ENCODE results near the gene TMEM117.

Gene TMEM117

DNA sequence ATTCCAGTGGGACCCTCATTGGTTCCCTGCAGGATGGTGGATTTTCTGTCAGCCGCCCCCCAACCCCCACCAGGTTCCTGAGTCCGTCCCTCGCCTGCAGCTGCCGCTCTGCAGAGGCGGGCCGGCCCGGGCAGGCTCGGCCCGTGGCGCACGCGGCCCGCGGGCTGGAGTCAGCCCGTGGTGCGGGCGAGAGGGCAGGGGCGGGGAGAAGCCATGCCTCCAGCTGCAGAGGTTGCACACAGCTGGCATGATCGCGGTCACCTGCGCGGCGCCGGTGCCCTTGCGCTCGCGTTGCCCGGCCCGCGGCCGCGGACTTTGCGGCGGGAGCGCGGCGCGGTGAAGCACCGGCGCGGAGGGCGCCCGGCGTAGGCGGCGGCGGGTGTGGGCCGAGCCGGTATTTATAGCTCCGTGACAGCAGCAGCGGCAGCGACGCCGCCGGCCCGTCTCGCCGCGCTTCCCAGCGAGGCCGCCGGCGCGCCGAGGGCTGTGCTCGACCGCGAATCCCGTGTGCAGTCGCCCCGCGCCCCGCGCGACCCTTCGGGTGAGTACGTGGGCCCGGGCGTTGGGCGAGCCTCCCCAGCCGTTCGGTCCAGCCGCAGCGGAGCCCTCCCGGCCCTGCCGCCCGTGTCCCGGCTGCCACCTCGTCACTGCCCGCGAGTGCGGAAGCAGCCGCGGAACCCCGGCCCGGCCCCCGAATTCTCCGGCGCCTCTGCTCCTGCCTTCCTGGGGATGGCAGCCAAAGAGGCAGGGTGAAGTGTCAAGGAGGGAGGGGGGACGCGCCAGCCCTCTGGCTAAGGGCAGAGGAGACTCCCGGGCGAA is at the start of gene TMEM117:
Gene TMEM117, plus strand, starts transcription at position 426 of the 819 bp plus-strand sequence.
- peak in 51 of 56 donors; percentile 3 to 79 (median 47) for DNase-seq

DNA sequence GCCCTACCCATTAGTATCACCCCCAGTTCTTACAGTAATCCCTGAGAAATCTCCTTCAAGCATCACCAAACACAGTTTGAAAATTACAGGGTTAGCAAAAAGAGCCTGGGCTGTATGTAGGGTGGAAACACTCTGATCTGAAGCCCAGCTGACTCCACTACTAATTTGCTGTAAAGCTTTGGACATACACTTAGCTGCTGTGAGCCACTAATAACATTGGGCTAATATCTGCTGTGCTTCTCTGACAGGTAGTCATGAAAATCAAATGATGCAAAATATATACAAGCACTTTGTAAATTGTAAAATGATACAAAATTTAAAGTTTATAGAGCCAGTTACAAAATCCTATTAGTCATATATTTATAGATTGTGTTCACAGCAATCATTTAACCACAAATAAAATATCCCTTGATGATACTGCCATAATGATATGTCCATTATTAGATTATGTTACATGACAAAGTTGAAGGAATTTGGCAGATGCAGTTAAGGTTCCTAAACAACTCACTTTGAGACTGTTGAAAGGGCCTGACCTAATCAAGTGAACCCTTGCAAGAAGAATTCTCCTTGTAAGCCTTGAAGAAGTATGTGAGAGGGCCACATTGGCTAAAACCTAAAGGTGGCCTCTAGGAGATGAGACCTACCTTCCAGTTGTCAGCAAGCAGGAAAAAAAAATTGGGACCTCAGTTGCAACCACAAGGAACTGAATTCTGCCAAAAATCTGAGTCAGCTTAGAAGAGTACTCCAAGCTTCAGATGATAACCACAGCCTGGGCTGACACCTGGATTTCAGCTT is 48.8 kb upstream of the TMEM117 start:
- DNase-seq, result no peak

GRCh38 chr12:43789941-43790340 is 45.9 kb upstream of the TMEM117 start:
- no peak for DNase-seq

DNA sequence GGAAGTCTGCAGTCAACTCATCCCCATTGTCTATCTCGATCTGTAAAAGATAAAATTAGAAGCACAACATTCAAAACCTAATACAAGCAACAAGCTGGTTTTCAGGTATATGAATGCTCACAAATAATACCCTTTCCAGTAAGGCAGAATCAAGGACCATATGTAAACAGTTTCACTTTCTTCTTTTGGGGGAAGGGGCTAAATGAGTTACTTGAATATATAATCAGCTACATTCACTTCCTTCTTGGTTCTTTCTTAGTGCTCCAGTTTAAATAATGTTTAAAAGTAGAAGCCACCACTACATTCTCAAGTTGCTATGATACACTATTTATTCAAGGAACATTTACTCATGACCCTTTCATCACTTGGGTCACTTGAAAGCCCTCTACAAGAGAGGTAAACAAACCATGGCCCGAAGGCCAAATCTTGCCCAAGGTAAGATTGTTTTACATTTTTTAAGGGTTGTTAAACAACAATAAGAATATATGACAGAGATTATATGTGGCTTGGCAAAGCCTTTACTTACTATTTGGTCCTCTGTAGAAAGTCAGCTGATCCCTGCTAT is 40.1 kb upstream of the TMEM117 start:
- DNase-seq, result no peak

DNA sequence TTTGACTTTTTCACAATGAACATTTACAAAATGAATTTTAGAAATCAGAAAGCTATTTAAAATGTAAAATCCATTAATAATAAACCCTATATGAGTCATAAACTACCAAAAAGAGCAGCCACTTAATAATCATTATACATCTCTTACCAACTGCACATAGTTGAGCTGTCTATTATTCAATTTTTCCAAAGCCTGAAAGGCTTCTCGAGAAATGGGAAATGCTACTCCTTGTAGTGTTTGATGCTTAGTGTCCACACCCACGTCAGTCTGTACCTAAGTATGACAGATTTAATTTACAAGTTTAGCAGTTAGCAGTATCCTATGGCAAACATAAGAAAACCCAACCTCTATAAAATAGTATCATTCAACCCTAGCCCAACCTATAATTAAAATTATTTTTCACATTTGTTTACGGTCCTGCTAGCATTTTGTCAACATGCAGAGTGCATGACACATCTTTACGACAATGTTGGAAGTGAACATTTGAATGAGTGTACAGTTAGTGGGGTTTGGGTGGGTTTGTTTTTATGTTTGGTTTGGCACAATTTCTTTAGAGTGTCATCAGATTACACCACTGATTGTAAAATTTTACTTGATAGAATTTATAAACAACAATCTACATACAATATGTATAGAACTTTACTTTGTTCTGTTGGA is 38.2 kb upstream of the TMEM117 start:
- DNase-seq, result no peak

- peak in 1 of 56 donors; percentile 50 for DNase-seq
Measured at GRCh38 chr12:43805149-43805859, 30.6 kb upstream of the TMEM117 start.

- DNase-seq, result peak in 54 of 56 donors; percentile 38 to 90 (median 78)
Measured at GRCh38 chr12:43805860-43806736, 29.8 kb upstream of the TMEM117 start, which contains the start of gene TWF1. Gene TWF1 (minus strand): TSS chr12:43806317. CDS start chr12:43806245, 72 bp downstream.

GRCh38 chr12:43806737-43807072 is 29.2 kb upstream of the TMEM117 start:
- no peak for DNase-seq

DNA sequence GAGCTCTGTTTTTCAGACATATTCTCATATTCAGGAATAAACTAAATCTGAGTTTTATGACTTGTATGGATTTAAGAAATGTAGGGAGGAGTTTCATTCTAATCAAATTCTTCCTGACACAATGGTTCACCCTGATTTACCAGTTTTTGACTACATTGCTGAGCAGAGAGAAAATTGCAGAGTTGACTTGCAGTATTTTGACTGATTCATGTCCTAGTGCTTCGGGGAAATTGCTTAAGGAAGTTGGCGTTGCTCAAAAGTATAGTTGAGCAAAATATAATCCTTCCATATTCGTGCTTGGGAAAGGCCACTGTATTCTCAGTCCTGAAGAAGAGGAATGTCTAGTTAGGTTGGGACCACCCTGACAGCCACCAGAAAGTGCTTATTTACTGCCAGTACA is 28.5 kb upstream of the TMEM117 start:
- DNase-seq, result no peak

DNA sequence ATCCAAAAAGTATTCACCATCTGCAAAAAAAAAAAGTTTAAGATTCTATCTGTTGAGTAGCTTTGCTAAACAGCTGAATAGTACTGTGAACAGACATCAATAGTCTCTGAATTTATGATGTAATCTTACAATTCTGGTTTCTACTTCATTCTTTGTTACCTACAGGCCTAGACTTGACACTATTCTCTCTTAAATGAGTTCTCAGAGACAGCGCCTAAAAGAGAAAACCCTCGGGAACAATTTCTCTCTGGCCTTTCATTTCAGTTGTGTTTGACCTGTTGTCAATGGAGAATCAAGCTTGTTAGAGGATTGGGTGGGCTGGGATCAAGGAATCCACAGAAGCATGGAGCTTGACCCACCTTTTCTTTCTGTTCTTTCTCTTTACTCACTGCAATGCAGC is 23.8 kb upstream of the TMEM117 start:
- DNase-seq, result no peak

- DNase-seq, result peak in 5 of 56 donors; percentile 9 to 29 (median 19)
Measured at GRCh38 chr12:43812926-43813325, 23.0 kb upstream of the TMEM117 start.

- DNase-seq, result no peak
Measured at GRCh38 chr12:43815416-43815815, 20.5 kb upstream of the TMEM117 start.

DNA sequence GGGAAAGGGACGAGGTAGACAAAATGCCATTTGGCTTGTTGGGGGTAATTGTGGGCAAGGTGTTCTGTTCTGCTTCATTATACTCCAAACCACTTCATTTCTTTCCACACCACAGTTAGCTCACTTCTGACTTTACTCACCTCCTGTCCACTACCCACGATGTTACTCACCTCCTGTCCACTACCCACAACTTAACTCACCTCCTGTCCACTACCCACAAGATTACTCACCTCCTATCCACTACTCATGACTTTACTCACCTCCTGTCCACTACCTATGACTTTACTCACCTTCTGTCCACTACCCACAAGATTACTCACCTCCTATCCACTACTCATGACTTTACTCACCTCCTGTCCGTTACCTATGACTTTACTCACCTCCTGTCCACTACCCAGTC is 19.7 kb upstream of the TMEM117 start:
- no peak for DNase-seq

DNA sequence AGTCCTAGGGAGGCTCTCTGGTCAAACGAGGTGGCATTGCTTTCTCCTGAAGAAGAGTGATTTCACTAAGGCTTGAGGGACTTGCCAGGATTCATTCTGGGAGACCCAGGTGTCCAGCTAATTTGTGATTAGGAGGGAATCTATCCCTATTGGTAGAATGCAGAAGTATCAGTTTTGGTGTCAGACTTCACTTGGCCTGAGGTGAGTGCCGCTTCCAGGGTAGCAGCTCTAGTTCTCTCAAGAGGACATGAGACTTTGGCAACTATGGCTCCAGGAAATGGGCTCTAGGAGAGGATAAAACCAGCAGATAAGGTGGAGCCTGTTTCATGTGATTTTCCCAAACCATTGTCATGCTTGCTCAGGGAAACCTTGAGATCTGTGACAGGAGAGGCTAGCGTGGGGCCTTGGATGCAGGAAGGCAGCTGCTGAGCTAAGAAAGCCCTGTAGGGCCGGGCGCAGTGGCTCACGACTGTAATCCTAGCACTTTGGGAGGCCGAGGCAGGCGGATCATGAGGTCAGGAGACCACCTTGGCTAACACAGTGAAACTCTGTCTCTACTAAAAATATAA is 11.6 kb upstream of the TMEM117 start:
- DNase-seq, result no peak

- DNase-seq, result no peak
Measured at GRCh38 chr12:43826681-43827080, 9.2 kb upstream of the TMEM117 start.

DNA sequence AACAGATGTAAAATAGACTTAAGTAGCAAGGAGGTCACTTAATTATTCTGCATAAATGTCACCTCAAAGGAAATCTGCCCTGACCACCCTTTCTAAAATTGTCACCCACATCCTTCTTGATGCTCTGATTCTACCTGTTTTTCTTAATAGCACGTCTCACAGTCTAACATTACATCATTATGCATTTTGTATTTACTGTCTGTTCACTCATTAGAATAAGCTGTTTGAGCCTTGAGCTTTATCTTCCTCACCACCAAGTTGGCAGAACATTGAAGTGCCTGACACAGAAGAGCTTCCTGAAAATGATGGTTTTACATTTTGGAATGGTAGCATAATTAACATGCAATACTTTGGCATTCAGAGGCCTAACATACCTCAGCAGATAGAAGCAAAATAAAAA is 8.8 kb upstream of the TMEM117 start:
- no peak for DNase-seq

DNA sequence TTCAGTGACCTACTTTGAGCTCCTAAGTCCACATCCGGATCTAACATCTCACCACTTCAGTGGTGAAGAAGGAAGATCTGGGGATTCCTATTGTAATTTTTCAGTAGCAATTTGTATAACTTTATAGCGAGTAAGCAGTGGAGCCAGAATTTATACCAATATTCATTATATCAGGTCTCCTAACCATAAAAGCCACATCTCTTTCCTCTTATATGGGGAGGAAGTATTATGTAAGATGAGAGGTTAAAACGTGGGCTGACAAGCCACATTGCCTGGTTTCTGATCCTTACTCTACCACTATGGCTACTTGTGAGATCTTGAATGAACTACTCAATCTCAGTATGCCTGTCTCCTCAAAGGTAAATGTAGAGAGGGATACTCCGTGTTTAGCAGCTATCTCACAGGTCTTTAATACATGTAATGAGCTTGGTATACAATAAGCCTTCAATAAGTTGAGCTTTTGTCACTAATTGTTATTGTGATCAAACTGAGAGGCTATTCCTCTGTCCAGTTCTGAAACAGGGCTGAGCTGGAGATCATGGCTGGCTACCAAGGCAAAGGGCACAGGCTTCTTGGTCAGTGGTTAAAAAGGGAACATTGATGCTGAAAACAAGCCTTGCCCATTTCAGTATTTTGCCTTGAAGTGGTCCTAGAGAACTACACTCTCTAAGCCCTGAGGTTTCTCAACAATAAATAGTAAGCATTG is 3.3 kb upstream of the TMEM117 start:
- DNase-seq, result no peak

DNA sequence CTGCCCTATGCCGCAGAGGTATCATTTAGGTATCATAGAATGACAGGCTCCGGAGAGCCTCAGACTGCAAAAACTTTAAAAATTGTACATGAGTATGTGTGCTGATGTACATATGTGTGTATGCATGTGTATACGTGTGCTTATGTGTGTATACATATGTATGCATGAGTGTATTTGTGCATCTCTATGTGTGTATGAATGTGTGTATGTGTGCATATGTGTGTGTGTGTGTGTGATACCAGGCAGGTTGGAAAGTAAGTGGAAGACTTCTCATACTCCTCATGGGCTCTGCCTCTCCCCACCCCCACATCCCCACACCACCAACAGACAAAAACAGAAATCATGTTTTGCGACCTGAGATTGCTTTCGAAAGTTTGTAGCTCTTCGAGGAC is 621 bp upstream of the TMEM117 start:
- DNase-seq, result no peak

DNA sequence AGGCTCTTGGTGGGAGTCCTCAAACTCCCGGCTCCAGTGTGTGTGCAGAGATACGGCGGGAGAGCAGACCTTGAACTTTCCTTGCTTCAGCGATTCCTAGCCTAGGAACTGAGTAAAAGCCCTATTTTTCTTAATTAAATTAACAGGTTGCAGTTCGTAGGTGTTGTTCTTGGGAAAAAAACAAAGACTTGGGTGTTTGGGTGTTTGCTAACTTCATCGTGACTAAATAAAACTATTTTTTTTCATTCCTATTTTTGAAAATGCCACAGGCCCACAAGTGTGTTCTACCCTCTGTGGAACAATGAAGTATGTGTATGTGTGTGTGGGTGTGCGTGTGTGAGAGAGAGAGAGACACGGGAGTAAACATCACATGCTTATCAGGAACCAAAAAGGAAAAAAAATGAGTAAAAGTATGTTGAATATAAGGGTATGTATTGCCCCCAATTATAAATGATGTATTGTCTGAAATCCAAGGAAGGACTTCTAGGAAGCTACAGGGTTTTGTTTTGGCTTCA is 651 bp downstream of the TMEM117 start:
- DNase-seq, result peak in 4 of 56 donors; percentile 6 to 40 (median 22)

Data from nucleus accumbens (tissue), 56 donors.